H1 (cell line): ENCODE results near the gene C13orf42. TPM values are rescaled to one million over a fixed set of nuclear protein-coding genes. Genes with fewer than 3 reads are reported as not detected.

ENCODE experiments used
- CTCF ChIA-PET: fragments of 300-600 bp; sonication (Branson Sonifier 250); formaldehyde crosslinking; loops from one replicate; lab custom pipeline; 2021; ENCODE audit not compliant: partially characterized antibody; lab: Charles Lee
- POLR2A ChIA-PET: fragments of 300-600 bp; sonication (Branson Sonifier 250); formaldehyde crosslinking; loops from one replicate; lab custom pipeline; 2021; ENCODE audit warnings: inconsistent platforms; ENCODE audit not compliant: partially characterized antibody; lab: Charles Lee
- DNase-seq, 2 experiments: peaks; one replicate each; pipeline versions ENCODE4 v3.0.0 to v3.0.0-alpha.2; 2010 to 2022; ENCODE audit warnings: low spot score in 2 of 2, low read depth in 1 of 2, mixed read lengths in 1 of 2
- FAIRE-seq: peaks from 2 replicates; lab custom pipeline; 2011; peaks lifted over from hg19 to GRCh38; lab: Jason Lieb, UNC
- H2AFZ ChIP-seq: 2 replicates; pipeline ENCODE4 v1.8.1; 2012; ENCODE audit warnings: low read length, inconsistent platforms
- H2AK5ac ChIP-seq: 2 replicates; pipeline ENCODE4 v1.6.1; 2013; ENCODE audit warnings: low read depth, low read length
- H2BK120ac ChIP-seq: replicated peaks from 2 replicates; pipeline ENCODE3; 2013; ENCODE audit warnings: low read depth, low read length, inconsistent platforms
- H2BK12ac ChIP-seq: 2 replicates; pipeline ENCODE4 v1.6.1; 2013; ENCODE audit warnings: low read depth, low read length
- H2BK15ac ChIP-seq: 2 replicates; pipeline ENCODE4 v1.6.1; 2013; ENCODE audit warnings: low read length
- H2BK20ac ChIP-seq: 2 replicates; pipeline ENCODE4 v1.6.1; 2013; ENCODE audit warnings: low read length
- H2BK5ac ChIP-seq: 2 replicates; pipeline ENCODE4 v1.6.1; 2013; ENCODE audit warnings: low read depth, low read length
- H3K14ac ChIP-seq: 2 replicates; pipeline ENCODE4 v1.6.1; 2013; ENCODE audit warnings: inconsistent platforms; ENCODE audit not compliant: insufficient read length
- H3K18ac ChIP-seq: 2 replicates; pipeline ENCODE4 v1.6.1; 2013; ENCODE audit warnings: low read length; ENCODE audit errors: extremely low read depth
- H3K23ac ChIP-seq: 2 replicates; pipeline ENCODE4 v1.6.1; 2013; ENCODE audit warnings: inconsistent platforms; ENCODE audit not compliant: insufficient read length
- H3K23me2 ChIP-seq: 2 replicates; pipeline ENCODE4 v1.6.1; 2013; ENCODE audit warnings: low read depth, low read length
- H3K27ac ChIP-seq: 2 replicates; pipeline ENCODE4 v1.6.1; 2011; ENCODE audit warnings: low read depth, low read length, inconsistent platforms
- H3K27me3 ChIP-seq, 4 experiments: replicated peaks in 1 of 4; 1 replicate in 1 of 4; 2 replicates in 3 of 4; pipeline versions ENCODE4 v1.6.1 to v1.8.1; 2011 to 2013; ENCODE audit warnings: low read length in 3 of 4, mild to moderate bottlenecking in 3 of 4, inconsistent platforms in 2 of 4, mixed read lengths in 2 of 4, moderate library complexity in 1 of 4; ENCODE audit not compliant: control insufficient read depth in 3 of 4, insufficient read depth in 3 of 4; ENCODE audit errors: extremely low read depth in 1 of 4
- H3K36me3 ChIP-seq, 4 experiments: 2 replicates each; pipeline versions ENCODE4 v1.6.1 to v1.8.1; 2011 to 2013; ENCODE audit warnings: mild to moderate bottlenecking in 4 of 4, low read length in 3 of 4, moderate library complexity in 2 of 4, control low read depth in 1 of 4, inconsistent platforms in 1 of 4; ENCODE audit not compliant: insufficient read depth in 4 of 4, control insufficient read depth in 2 of 4
- H3K4ac ChIP-seq: replicated peaks from 2 replicates; pipeline ENCODE3; 2013; ENCODE audit warnings: low read length, low read depth, mixed read lengths, inconsistent platforms; ENCODE audit not compliant: insufficient read length
- H3K4me1 ChIP-seq, 4 experiments: replicated peaks in 1 of 4; 1 replicate in 1 of 4; 2 replicates in 3 of 4; pipeline versions ENCODE4 v1.6.1 to v1.8.1; 2011 to 2013; ENCODE audit warnings: low read length in 3 of 4, inconsistent platforms in 2 of 4, mixed read lengths in 1 of 4; ENCODE audit not compliant: insufficient read depth in 4 of 4, control insufficient read depth in 3 of 4
- H3K4me2 ChIP-seq, 2 experiments: 2 replicates each; pipeline versions ENCODE4 v1.6.1 to v1.8.1; 2011 to 2013; ENCODE audit warnings: low read depth in 2 of 2, low read length in 2 of 2, control low read depth in 1 of 2, inconsistent platforms in 1 of 2, mild to moderate bottlenecking in 1 of 2; ENCODE audit not compliant: insufficient read depth in 1 of 2
- H3K4me3 ChIP-seq, 4 experiments: fragments of 200-600, 300-600 bp in 1 of 4; sonication (generic), shearing (Covaris generic), sonication (Bioruptor Twin) in 1 of 4; 2 replicates each; pipeline versions ENCODE4 v1.5.1 to v1.8.1; 2011 to 2016; ENCODE audit warnings: low read length in 4 of 4, low read depth in 3 of 4, control low read depth in 2 of 4, inconsistent platforms in 2 of 4, mild to moderate bottlenecking in 2 of 4, mixed read lengths in 1 of 4, moderate library complexity in 1 of 4; ENCODE audit not compliant: insufficient read depth in 2 of 4; ENCODE audit errors: extremely low read depth in 1 of 4
- H3K56ac ChIP-seq: replicated peaks from 2 replicates; pipeline ENCODE3; 2013; ENCODE audit warnings: low read depth, mild to moderate bottlenecking, mixed read lengths, low read length, inconsistent platforms; ENCODE audit not compliant: insufficient read length
- H3K79me1 ChIP-seq: 2 replicates; pipeline ENCODE4 v1.6.1; 2013; ENCODE audit warnings: low read depth, low read length, control low read depth
- H3K79me2 ChIP-seq, 2 experiments: 2 replicates each; pipeline versions ENCODE4 v1.6.1 to v1.8.1; 2012 to 2013; ENCODE audit warnings: low read length in 2 of 2, mild to moderate bottlenecking in 2 of 2, inconsistent platforms in 1 of 2; ENCODE audit not compliant: insufficient read depth in 2 of 2, control insufficient read depth in 1 of 2
- H3K9ac ChIP-seq, 4 experiments: replicated peaks in 1 of 4; 1 replicate in 1 of 4; 2 replicates in 3 of 4; pipeline versions ENCODE4 v1.6.1 to v1.8.1; 2011 to 2013; ENCODE audit warnings: low read depth in 3 of 4, low read length in 3 of 4, control low read depth in 2 of 4, mild to moderate bottlenecking in 2 of 4, moderate library complexity in 2 of 4, inconsistent platforms in 1 of 4; ENCODE audit errors: extremely low read depth in 1 of 4
- H3K9me3 ChIP-seq, 2 experiments: 2 replicates each; pipeline versions ENCODE4 v1.6.1 to v1.8.1; 2012 to 2013; ENCODE audit warnings: mild to moderate bottlenecking in 2 of 2, moderate library complexity in 2 of 2, control low read depth in 1 of 2, inconsistent platforms in 1 of 2, low read depth in 1 of 2, low read length in 1 of 2, mixed read lengths in 1 of 2; ENCODE audit not compliant: insufficient read depth in 2 of 2
- H4K20me1 ChIP-seq, 2 experiments: replicated peaks in 1 of 2; 2 replicates each; pipeline versions ENCODE3 to v1.8.1; 2011 to 2013; ENCODE audit warnings: inconsistent platforms in 2 of 2, low read length in 2 of 2, mild to moderate bottlenecking in 1 of 2; ENCODE audit not compliant: insufficient read depth in 2 of 2, control insufficient read depth in 1 of 2
- H4K5ac ChIP-seq: 2 replicates; pipeline ENCODE4 v1.6.1; 2013; ENCODE audit warnings: low read length, low read depth, mixed read lengths, inconsistent platforms; ENCODE audit not compliant: insufficient read length
- H4K8ac ChIP-seq: 2 replicates; pipeline ENCODE4 v1.8.0; 2013; ENCODE audit warnings: mild to moderate bottlenecking, moderate library complexity, low read length, inconsistent platforms; ENCODE audit not compliant: insufficient read depth; ENCODE audit errors: extremely low read depth
- H4K91ac ChIP-seq: replicated peaks from 2 replicates; pipeline ENCODE3; 2013; ENCODE audit warnings: low read length, mixed read lengths, inconsistent platforms; ENCODE audit not compliant: insufficient read length
- CTBP2 ChIP-seq: IDR thresholded peaks from 2 replicates; pipeline ENCODE4 v1.7.0; 2011; ENCODE audit warnings: borderline replicate concordance, mild to moderate bottlenecking, moderate library complexity, mixed read lengths, low read length; ENCODE audit not compliant: insufficient read depth, insufficient read length
- CTCF ChIP-seq, 3 experiments: IDR thresholded peaks; 1 replicate in 2 of 3; 2 replicates in 1 of 3; pipeline versions ENCODE4 v1.5.1 to v1.6.1; 2011; ENCODE audit warnings: low read length in 3 of 3, mild to moderate bottlenecking in 3 of 3, inconsistent platforms in 2 of 3, low read depth in 1 of 3, moderate library complexity in 1 of 3; ENCODE audit not compliant: insufficient read depth in 1 of 3; ENCODE audit errors: control extremely low read depth in 1 of 3
- RAD21 ChIP-seq, 2 experiments: IDR thresholded peaks in 1 of 2; conservative IDR thresholded peaks in 1 of 2; 2 replicates each; pipeline ENCODE4 v1.6.1; 2011; ENCODE audit warnings: low read depth in 2 of 2, low read length in 2 of 2, improper control_type of control experiment in 1 of 2, inconsistent platforms in 1 of 2, mild to moderate bottlenecking in 1 of 2, moderate library complexity in 1 of 2
- SP4 ChIP-seq: IDR thresholded peaks from 2 replicates; pipeline ENCODE4 v1.6.1; 2012; ENCODE audit warnings: low read length, inconsistent platforms
- WGBS, 2 experiments: shearing (Covaris generic) in 1 of 2; methylation state at CpG; one replicate each; pipeline versions ENCODE4 v1.1.6 to v1.1.7; 2013 to 2015; ENCODE audit warnings: low lambda C conversion rate in 2 of 2, mixed read lengths in 2 of 2, inconsistent platforms in 1 of 2, low coverage in 1 of 2, missing lambda C conversion rate in 1 of 2; ENCODE audit not compliant: insufficient replicate concordance in 2 of 2, insufficient coverage in 1 of 2, insufficient read length in 1 of 2; ENCODE audit errors: extremely low coverage in 1 of 2, missing lambda C conversion rate in 1 of 2; 5-methylcytosine and 5-hydroxymethylcytosine counted together
- polyA plus RNA-seq, 7 experiments: library from polyadenylated mRNA; depleted of rRNA in 3 of 7; stranded (reverse) in 5 of 7; unstranded in 2 of 7; fragments of >200 nt in 5 of 7; fragments of 200-250 nt in 2 of 7; gene quantifications; 1 replicate in 5 of 7; 2 replicates in 1 of 7; 4 replicates in 1 of 7; pipeline versions ENCODE4 v1.2.1 to v1.2.3, GENCODE V29; 2011 to 2013; ENCODE audit warnings: missing spikeins in 2 of 7, mixed read lengths in 2 of 7
- total RNA-seq: library from RNA; stranded (reverse); fragmentation: NEBNext Ultra II Directional; extraction: Animal tissue kit (Norgen Biotek cat#: 25700); gene quantifications from 2 replicates; pipeline ENCODE4 v1.2.1, GENCODE V29; 2021

C13orf42 gene
- total and polyA plus RNA-seq, 2 of the 8 experiments (the other 6 are each of a cell fraction or from before 2014, with no cell fraction given): 9.9 to 10.1 TPM

DNA sequence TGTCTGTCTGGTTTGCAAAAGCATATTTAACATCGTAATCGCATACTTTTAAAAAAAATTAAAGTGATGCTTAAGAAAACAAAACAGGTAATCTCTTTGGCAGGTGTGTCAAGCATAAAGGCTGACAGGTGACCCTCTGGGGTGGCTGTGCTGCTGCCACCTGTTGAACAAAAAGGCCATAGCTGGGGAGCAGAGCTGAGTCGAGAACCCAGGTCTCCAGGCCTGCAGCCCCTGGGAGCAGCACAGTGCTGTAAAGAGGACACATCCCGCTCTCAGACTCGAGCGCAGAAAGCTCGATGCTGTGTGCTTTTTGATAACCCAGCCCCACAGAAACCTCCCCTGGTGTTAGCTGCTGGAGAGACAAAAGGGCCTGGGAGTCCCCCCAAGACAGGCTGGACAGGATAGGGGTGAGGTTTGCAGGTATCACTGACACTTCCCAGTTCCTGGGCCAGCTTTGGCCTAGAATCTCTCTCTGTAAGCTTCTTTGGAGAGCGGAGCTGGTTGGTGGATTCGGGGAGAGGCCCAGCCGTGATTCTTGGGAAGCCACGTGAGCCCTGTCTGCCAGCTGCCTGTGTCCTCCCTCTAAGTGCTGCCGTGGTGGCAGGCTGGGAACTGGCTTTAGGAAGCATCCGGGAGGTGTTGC is 66.9 kb downstream of the C13orf42 start:
- H3K4me2 ChIP-seq: no peak overlapping the region
- no peak overlapping the region for H2BK20ac ChIP-seq
- H4K20me1 ChIP-seq: no peaks in the 10 kb centered on the region
- no peak overlapping the region for H2AK5ac ChIP-seq
- H2BK5ac ChIP-seq: no peak overlapping the region
- no peaks in the 10 kb centered on the region for H3K4me1 ChIP-seq
- H2BK12ac ChIP-seq: no peak overlapping the region
- H2BK120ac ChIP-seq: no peak overlapping the region
- no peaks in the 10 kb centered on the region for H3K79me1 ChIP-seq
- no peak overlapping the region for H3K14ac ChIP-seq
- H4K91ac ChIP-seq: no peak overlapping the region
- no peak overlapping the region for H3K56ac ChIP-seq
- ChIA-PET CTCF (interaction anchor here (0.7 to 4.5 kb wide), 22 partner anchors 9 to 1183 kb away, joined by 3 to 24 read pairs (median 4); no protein-coding TSS in a partner anchor), POLR2A (interaction anchor here (1.0 kb wide), 1 partner anchor 38 kb away, joined by 3 read pairs; no protein-coding TSS in a partner anchor)
- no peak overlapping the region for H2BK15ac ChIP-seq
- no peak overlapping the region for H3K4me3 ChIP-seq
- no peak overlapping the region for H3K4ac ChIP-seq
- H3K23ac ChIP-seq: no peak overlapping the region
- no peak overlapping the region for H4K5ac ChIP-seq
- H3K9ac ChIP-seq: no peak overlapping the region
- no peaks in the 10 kb centered on the region; the same call in 1 of the 2 replicates for H3K23me2 ChIP-seq
- H3K27ac ChIP-seq: no peak overlapping the region
- DNase-seq (peak in 1 of 2 experiments; percentile 46), FAIRE-seq (peak; percentile 32)
- H3K27me3 ChIP-seq: no peaks in the 10 kb centered on the region
- no peak overlapping the region; the same call in 1 of the 2 replicates for H4K8ac ChIP-seq
- TF ChIP-seq RAD21 (IDR thresholded peaks at IDR 0.05 in 1 of 2, conservative IDR thresholded peaks at IDR 0.05 in 1 of 2; ENCODE audit: low read depth in 2 of 2, low read length in 2 of 2) (peak; percentile 25 to 49; a peak in 2 of 4 replicates), CTCF (IDR thresholded peaks at IDR 0.05; ENCODE audit: control extremely low read depth in 1 of 3, insufficient read depth in 1 of 3, low read depth in 1 of 3, low read length in 3 of 3) (peak; percentile 31 to 49 (median 39); a peak in 2 of 4 replicates), SP4 (no peak), CTBP2 (no peak)
- no peak overlapping the region for H3K18ac ChIP-seq
- 93% methylated on average over 13 of the region's 13 CpGs; no CpG with 5 or more reads in 1 of the 2 experiments for WGBS, 2 experiments
- no peaks in the 10 kb centered on the region for H3K36me3 ChIP-seq
- no peaks in the 10 kb centered on the region for H3K79me2 ChIP-seq
- H2AFZ ChIP-seq: no peak overlapping the region
- H3K9me3 ChIP-seq: no peaks in the 10 kb centered on the region
